Kidney epithelial cell (primary cell): ENCODE results near the gene ADCYAP1R1. TPM values are rescaled to one million over a fixed set of nuclear protein-coding genes. Genes with fewer than 3 reads are reported as not detected.

ENCODE experiments used
- DNase-seq: peaks from one replicate; pipeline ENCODE4 v3.0.0-alpha.2; 2010; ENCODE audit warnings: low read depth
- H3K27me3 ChIP-seq: 2 replicates; pipeline ENCODE4 v1.6.0; 2011; ENCODE audit warnings: low read length; ENCODE audit not compliant: control insufficient read depth, insufficient read depth
- H3K36me3 ChIP-seq: 2 replicates; pipeline ENCODE4 v1.5.1; 2011; ENCODE audit warnings: low read length; ENCODE audit not compliant: control insufficient read depth, insufficient read depth
- H3K4me3 ChIP-seq: 2 replicates; pipeline ENCODE4 v1.5.1; 2011; ENCODE audit warnings: low read depth, mild to moderate bottlenecking, control low read depth, low read length
- total RNA-seq: library from RNA; depleted of rRNA; stranded (reverse); fragments of >200 nt; gene quantifications from 2 replicates; pipeline ENCODE4 v1.2.3, GENCODE V29; 2015
- TF ChIP-seq, protein P1 (sequence below): IDR thresholded peaks from 2 replicates; pipeline ENCODE4 v1.5.1; 2011; ENCODE audit warnings: mild to moderate bottlenecking, moderate library complexity, low read length, control low read depth, inconsistent platforms; ENCODE audit not compliant: insufficient read depth, poor library complexity, severe bottlenecking

The ADCYAP1R1 gene
- total RNA-seq, 1 donor from 2014 or later = not detected

DNA sequence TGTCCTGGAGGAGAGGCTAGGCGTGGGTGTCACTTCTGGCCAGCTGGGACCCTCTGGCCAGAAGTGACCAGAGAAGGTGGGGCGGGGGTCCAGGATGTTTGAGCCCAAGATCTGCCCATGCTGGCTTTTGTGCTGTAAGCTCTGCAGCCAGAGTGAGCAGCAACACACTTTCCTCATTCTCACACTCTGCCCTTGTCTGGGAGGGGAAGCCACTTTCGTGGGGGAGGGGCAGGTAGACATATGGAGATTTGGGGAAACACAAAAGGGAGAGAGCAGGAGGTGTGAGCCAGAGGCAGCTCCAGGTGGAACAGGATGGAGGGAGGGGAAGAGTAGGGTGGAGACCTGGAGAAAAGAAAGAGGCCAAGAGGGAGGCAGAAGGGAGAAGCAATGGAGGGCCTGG is 31.5 kb upstream of the ADCYAP1R1 start:
- Histone ChIP-seq H3K27me3 (no peaks in the 10 kb centered on the region), H3K36me3 (no peaks in the 10 kb centered on the region), H3K4me3 (no peak overlapping the region)
- TF ChIP-seq, protein P1, sequence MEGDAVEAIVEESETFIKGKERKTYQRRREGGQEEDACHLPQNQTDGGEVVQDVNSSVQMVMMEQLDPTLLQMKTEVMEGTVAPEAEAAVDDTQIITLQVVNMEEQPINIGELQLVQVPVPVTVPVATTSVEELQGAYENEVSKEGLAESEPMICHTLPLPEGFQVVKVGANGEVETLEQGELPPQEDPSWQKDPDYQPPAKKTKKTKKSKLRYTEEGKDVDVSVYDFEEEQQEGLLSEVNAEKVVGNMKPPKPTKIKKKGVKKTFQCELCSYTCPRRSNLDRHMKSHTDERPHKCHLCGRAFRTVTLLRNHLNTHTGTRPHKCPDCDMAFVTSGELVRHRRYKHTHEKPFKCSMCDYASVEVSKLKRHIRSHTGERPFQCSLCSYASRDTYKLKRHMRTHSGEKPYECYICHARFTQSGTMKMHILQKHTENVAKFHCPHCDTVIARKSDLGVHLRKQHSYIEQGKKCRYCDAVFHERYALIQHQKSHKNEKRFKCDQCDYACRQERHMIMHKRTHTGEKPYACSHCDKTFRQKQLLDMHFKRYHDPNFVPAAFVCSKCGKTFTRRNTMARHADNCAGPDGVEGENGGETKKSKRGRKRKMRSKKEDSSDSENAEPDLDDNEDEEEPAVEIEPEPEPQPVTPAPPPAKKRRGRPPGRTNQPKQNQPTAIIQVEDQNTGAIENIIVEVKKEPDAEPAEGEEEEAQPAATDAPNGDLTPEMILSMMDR = no peak
- DNase-seq = no peak

DNA sequence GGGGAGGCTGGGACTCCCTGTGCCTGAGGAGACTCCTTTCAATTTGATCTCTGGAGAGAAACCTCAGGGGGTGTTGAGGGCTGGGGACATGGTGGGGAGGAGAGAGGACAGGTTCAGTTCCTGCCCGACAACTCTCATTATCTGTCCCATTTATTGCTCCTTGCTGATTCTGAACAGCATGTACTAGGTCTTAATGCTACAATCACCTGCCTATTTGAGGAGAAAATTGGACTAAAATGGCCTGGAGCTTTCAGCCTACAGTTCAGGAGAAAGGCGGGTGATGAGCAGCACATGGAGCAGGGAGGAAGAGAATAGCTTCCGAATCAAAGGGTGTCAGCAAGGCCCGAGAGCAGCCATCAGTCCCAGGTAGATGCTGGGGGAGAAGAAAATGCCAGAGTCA is 30.0 kb upstream of the ADCYAP1R1 start:
- Histone ChIP-seq H3K4me3 (no peak overlapping the region), H3K27me3 (no peaks in the 10 kb centered on the region), H3K36me3 (no peaks in the 10 kb centered on the region)
- TF ChIP-seq, protein P1 = no peak
- DNase-seq = no peak

DNA sequence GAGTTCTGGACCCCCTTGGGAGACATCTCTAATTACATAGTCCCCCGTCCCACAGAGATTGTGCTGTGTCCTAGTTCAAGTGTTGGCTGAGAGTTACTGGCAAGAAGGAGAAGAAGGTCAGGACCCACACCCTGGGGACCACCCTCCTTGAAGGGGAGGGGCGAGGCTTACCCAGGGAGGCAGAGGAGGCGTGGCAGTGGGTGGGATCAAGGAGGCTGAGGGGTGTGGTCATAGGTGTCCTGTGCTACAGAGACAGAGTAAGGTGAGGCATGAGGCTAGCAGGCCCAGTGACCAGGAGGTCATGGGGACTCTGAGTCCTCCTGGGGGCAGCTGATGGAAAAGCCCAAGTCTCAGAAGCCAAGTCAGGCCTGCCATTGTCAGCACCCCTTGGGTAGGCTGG is 29.4 kb upstream of the ADCYAP1R1 start:
- no peaks in the 10 kb centered on the region for H3K36me3 ChIP-seq
- H3K27me3 ChIP-seq = no peaks in the 10 kb centered on the region
- no peak for DNase-seq
- TF ChIP-seq, protein P1 = no peak
- H3K4me3 ChIP-seq = no peak overlapping the region

DNA sequence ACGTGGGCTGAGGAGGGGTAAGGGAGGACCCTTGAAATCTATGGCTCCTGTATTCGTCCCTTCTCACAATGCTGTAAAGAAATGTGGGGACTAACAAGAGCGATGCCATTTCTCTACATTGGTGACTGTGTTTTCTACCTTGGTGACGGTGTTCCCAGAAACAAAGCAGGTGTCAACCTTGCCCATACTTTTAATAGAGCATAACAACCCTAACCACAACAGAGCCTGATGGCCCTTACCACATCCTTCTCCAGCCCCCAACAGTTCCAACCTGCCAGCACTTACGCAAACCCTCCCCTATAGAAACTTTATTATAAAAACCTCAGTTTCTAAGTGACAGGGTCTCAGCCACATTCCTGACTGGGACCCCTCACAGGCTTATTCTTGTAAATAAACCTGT is 28.2 kb upstream of the ADCYAP1R1 start:
- no peak overlapping the region for H3K4me3 ChIP-seq
- no peaks in the 10 kb centered on the region for H3K36me3 ChIP-seq
- no peaks in the 10 kb centered on the region for H3K27me3 ChIP-seq
- TF ChIP-seq, protein P1 = no peak
- no peak for DNase-seq

DNA sequence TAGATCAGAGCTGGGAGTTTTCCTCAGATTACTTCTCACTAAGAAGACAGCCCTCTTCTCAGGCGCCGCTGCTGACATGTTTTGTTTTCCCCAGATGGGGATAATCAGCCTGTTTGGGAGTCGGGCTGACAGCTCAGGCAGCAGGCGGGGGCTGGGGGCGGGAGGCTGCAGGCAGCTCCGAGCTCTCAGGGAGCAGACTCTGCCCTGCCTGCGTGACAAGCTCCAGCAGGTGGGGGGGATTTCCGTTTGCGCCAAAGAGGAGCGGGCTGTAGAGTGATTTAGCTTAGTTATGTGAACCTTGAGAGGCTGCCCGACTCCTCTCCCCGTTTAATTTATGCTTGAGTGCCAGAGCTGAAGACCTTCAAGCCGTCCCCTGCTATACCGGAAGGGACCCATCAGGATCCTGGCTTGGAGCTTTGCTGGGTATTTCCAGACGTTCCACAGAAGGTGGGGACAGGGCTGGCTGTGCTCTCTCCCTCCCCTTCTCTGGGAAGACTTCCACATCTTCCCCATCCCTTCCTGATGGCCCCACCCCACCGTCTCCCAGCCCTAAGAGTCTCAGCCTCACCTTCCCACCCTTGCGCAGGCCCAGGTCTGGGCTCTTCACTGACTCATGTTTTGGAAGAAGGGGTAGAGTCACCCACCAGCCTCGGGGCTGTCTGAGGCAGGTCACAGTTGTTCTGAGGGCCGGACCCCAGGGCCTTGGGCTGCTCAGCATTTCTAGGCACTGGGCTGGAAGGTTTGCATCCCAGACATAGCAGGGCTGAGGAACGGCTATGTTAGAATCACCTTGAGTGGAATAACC is 24.7 kb upstream of the ADCYAP1R1 start:
- TF ChIP-seq, protein P1 = no peak
- Histone ChIP-seq H3K36me3 (no peaks in the 10 kb centered on the region), H3K4me3 (no peak overlapping the region), H3K27me3 (no peaks in the 10 kb centered on the region)
- no peak for DNase-seq

DNA sequence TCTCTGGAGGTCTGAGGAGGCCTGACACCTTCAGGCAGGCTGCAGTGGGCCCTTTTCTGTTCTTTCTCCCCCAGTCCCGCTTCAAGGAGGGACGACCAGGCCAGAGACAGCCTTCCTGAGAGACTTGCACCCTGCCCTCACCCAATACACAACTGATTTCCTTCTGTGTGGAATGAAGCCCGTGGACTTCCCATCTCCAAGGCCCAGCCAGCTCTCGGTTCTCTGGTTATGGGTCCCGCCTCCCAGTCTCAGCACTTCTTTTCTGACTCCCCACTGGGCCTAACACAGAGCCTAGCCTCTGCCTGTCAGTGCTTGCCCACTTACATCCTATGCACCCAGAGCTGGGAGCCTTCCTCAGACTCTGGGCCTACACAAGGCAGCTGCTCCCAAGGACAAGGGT is 24.1 kb upstream of the ADCYAP1R1 start:
- Histone ChIP-seq H3K4me3 (no peak overlapping the region), H3K27me3 (no peaks in the 10 kb centered on the region), H3K36me3 (no peaks in the 10 kb centered on the region)
- TF ChIP-seq, protein P1 = no peak
- DNase-seq = no peak
